ENCODE measurements around the gene SCAPER. TPM values are rescaled to one million over a fixed set of nuclear protein-coding genes. Genes with fewer than 3 reads are reported as not detected.

Gene SCAPER
- total RNA-seq, 1 experiment from 2014 or later: 14.7 TPM

DNA sequence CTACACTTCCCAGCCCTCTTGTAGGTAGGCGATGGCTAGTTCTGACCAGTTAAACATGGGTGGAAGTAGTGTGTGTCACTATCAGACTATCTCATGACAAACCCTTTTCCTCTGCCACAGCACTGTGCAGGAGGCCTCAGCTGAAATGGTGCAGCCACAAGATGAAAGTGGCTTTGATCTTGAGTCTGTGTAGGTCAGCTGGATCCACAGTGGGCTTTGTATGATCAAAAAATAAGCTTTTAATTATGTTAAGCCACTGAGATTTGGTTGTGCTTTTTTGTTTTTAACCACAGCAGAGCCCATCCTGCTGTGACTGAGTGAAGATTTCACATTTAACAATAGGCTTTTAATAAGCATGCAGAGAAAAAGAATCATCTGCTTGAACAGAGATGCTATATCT is 46.1 kb upstream of the SCAPER start:
- H3K27ac ChIP-seq (ENCODE audit: low read depth, low read length): no peak overlapping the region
- ATAC-seq (no peak), DNase-seq (ENCODE audit: low read depth, low spot score) (no peak)
- ChIA-PET RAD21 (ENCODE audit: low non-redundant PET in 1 of 2, low total read pairs in 2 of 2, uncharacterized antibody in 2 of 2, unreplicated experiment in 2 of 2) (no interaction called here), POLR2A (no interaction called here), CTCF (no interaction called here)
- no TSS peak for BruUV-seq (replicated peaks)
- no peak overlapping the region for H3K4me3 ChIP-seq (replicated peaks in 1 of 2; ENCODE audit: low read depth in 1 of 2, low read length in 2 of 2)
- H3K79me2 ChIP-seq (ENCODE audit: insufficient read depth, low read length): no peaks in the 10 kb centered on the region; the same call in 1 of the 2 replicates
- no peak for TF ChIP-seq ZNF274 (IDR thresholded peaks at IDR 0.05; ENCODE audit: low read depth, low read length)
- TF ChIP-seq ZFX (IDR thresholded peaks at IDR 0.05): no peak
- no peak for TF ChIP-seq SP1 (IDR thresholded peaks at IDR 0.05; ENCODE audit: low read depth)
- TF ChIP-seq EZH2 (IDR thresholded peaks at IDR 0.05): no peak
- TF ChIP-seq RAD21 (IDR thresholded peaks at IDR 0.05; ENCODE audit: low read depth): no peak
- no peak for TF ChIP-seq TCF7L2 (IDR thresholded peaks at IDR 0.05; ENCODE audit: borderline replicate concordance, extremely low read depth, insufficient read depth, insufficient read length)
- TF ChIP-seq FOSL1 (IDR thresholded peaks at IDR 0.05; ENCODE audit: low read depth): no peak
- TF ChIP-seq CEBPB (IDR thresholded peaks at IDR 0.05; ENCODE audit: low read depth): no peak
- TF ChIP-seq ZBTB33 (IDR thresholded peaks at IDR 0.05; ENCODE audit: extremely low read depth, insufficient replicate concordance, low read length): no peak
- no peak for TF ChIP-seq CTCF (IDR thresholded peaks at IDR 0.05 in 2 of 3, conservative IDR thresholded peaks at IDR 0.05 in 1 of 3; ENCODE audit: borderline replicate concordance in 1 of 3, insufficient read depth in 1 of 3, low read depth in 2 of 3, low read length in 2 of 3)
- no peak overlapping the region for H2AFZ ChIP-seq (ENCODE audit: low read depth, low read length, poor library complexity, severe bottlenecking)
- H3K27me3 ChIP-seq (ENCODE audit: insufficient read depth, low read length): no peaks in the 10 kb centered on the region
- H3K4me1 ChIP-seq (ENCODE audit: control insufficient read depth in 1 of 2, insufficient read depth in 2 of 2, low read length in 2 of 2): no peaks in the 10 kb centered on the region
- intact Hi-C loops (cut with micrococcal nuclease): no loop called here
- H4K20me1 ChIP-seq (ENCODE audit: insufficient read depth): no peaks in the 10 kb centered on the region
- no peak overlapping the region for H3K9ac ChIP-seq (ENCODE audit: low read length)
- H3K4me2 ChIP-seq (ENCODE audit: low read length): no peak overlapping the region
- no peaks in the 10 kb centered on the region for H3K9me3 ChIP-seq (ENCODE audit: control insufficient read depth in 1 of 2, insufficient read depth in 1 of 2, low read depth in 1 of 2, low read length in 2 of 2)
- peaks cover 13 to 14% of the 10 kb centered on the region in 2 experiments; a peak in 3 of 4 replicates for H3K36me3 ChIP-seq (ENCODE audit: control insufficient read depth in 1 of 2, insufficient read depth in 2 of 2, low read length in 2 of 2)
- no peaks in the 10 kb centered on the region for H3K9me2 ChIP-seq (ENCODE audit: insufficient read depth)

All from HCT116 (cell line).